H1 (cell line): ENCODE data around the gene KRT78. TPM values are rescaled to one million over a fixed set of nuclear protein-coding genes. Genes with fewer than 3 reads are reported as not detected.

Source experiments
- CTCF ChIA-PET: fragments of 300-600 bp; sonication (Branson Sonifier 250); formaldehyde crosslinking; loops from one replicate; lab custom pipeline; 2021; ENCODE audit not compliant: partially characterized antibody; lab: Charles Lee
- POLR2A ChIA-PET: fragments of 300-600 bp; sonication (Branson Sonifier 250); formaldehyde crosslinking; loops from one replicate; lab custom pipeline; 2021; ENCODE audit warnings: inconsistent platforms; ENCODE audit not compliant: partially characterized antibody; lab: Charles Lee
- DNase-seq, 2 experiments: peaks; one replicate each; pipeline versions ENCODE4 v3.0.0 to v3.0.0-alpha.2; 2010 to 2022; ENCODE audit warnings: low spot score in 2 of 2, low read depth in 1 of 2, mixed read lengths in 1 of 2
- FAIRE-seq: peaks from 2 replicates; lab custom pipeline; 2011; peaks lifted over from hg19 to GRCh38; lab: Jason Lieb, UNC
- H2AFZ ChIP-seq: 2 replicates; pipeline ENCODE4 v1.8.1; 2012; ENCODE audit warnings: low read length, inconsistent platforms
- H2AK5ac ChIP-seq: 2 replicates; pipeline ENCODE4 v1.6.1; 2013; ENCODE audit warnings: low read depth, low read length
- H2BK120ac ChIP-seq: replicated peaks from 2 replicates; pipeline ENCODE3; 2013; ENCODE audit warnings: low read depth, low read length, inconsistent platforms
- H2BK12ac ChIP-seq: 2 replicates; pipeline ENCODE4 v1.6.1; 2013; ENCODE audit warnings: low read depth, low read length
- H2BK15ac ChIP-seq: 2 replicates; pipeline ENCODE4 v1.6.1; 2013; ENCODE audit warnings: low read length
- H2BK20ac ChIP-seq: 2 replicates; pipeline ENCODE4 v1.6.1; 2013; ENCODE audit warnings: low read length
- H2BK5ac ChIP-seq: 2 replicates; pipeline ENCODE4 v1.6.1; 2013; ENCODE audit warnings: low read depth, low read length
- H3K14ac ChIP-seq: 2 replicates; pipeline ENCODE4 v1.6.1; 2013; ENCODE audit warnings: inconsistent platforms; ENCODE audit not compliant: insufficient read length
- H3K18ac ChIP-seq: 2 replicates; pipeline ENCODE4 v1.6.1; 2013; ENCODE audit warnings: low read length; ENCODE audit errors: extremely low read depth
- H3K23ac ChIP-seq: 2 replicates; pipeline ENCODE4 v1.6.1; 2013; ENCODE audit warnings: inconsistent platforms; ENCODE audit not compliant: insufficient read length
- H3K23me2 ChIP-seq: 2 replicates; pipeline ENCODE4 v1.6.1; 2013; ENCODE audit warnings: low read depth, low read length
- H3K27ac ChIP-seq: 2 replicates; pipeline ENCODE4 v1.6.1; 2011; ENCODE audit warnings: low read depth, low read length, inconsistent platforms
- H3K27me3 ChIP-seq, 4 experiments: replicated peaks in 1 of 4; 1 replicate in 1 of 4; 2 replicates in 3 of 4; pipeline versions ENCODE4 v1.6.1 to v1.8.1; 2011 to 2013; ENCODE audit warnings: low read length in 3 of 4, mild to moderate bottlenecking in 3 of 4, inconsistent platforms in 2 of 4, mixed read lengths in 2 of 4, moderate library complexity in 1 of 4; ENCODE audit not compliant: control insufficient read depth in 3 of 4, insufficient read depth in 3 of 4; ENCODE audit errors: extremely low read depth in 1 of 4
- H3K36me3 ChIP-seq, 4 experiments: 2 replicates each; pipeline versions ENCODE4 v1.6.1 to v1.8.1; 2011 to 2013; ENCODE audit warnings: mild to moderate bottlenecking in 4 of 4, low read length in 3 of 4, moderate library complexity in 2 of 4, control low read depth in 1 of 4, inconsistent platforms in 1 of 4; ENCODE audit not compliant: insufficient read depth in 4 of 4, control insufficient read depth in 2 of 4
- H3K4ac ChIP-seq: replicated peaks from 2 replicates; pipeline ENCODE3; 2013; ENCODE audit warnings: low read length, low read depth, mixed read lengths, inconsistent platforms; ENCODE audit not compliant: insufficient read length
- H3K4me1 ChIP-seq, 4 experiments: replicated peaks in 1 of 4; 1 replicate in 1 of 4; 2 replicates in 3 of 4; pipeline versions ENCODE4 v1.6.1 to v1.8.1; 2011 to 2013; ENCODE audit warnings: low read length in 3 of 4, inconsistent platforms in 2 of 4, mixed read lengths in 1 of 4; ENCODE audit not compliant: insufficient read depth in 4 of 4, control insufficient read depth in 3 of 4
- H3K4me2 ChIP-seq, 2 experiments: 2 replicates each; pipeline versions ENCODE4 v1.6.1 to v1.8.1; 2011 to 2013; ENCODE audit warnings: low read depth in 2 of 2, low read length in 2 of 2, control low read depth in 1 of 2, inconsistent platforms in 1 of 2, mild to moderate bottlenecking in 1 of 2; ENCODE audit not compliant: insufficient read depth in 1 of 2
- H3K4me3 ChIP-seq, 4 experiments: fragments of 200-600, 300-600 bp in 1 of 4; sonication (generic), shearing (Covaris generic), sonication (Bioruptor Twin) in 1 of 4; 2 replicates each; pipeline versions ENCODE4 v1.5.1 to v1.8.1; 2011 to 2016; ENCODE audit warnings: low read length in 4 of 4, low read depth in 3 of 4, control low read depth in 2 of 4, inconsistent platforms in 2 of 4, mild to moderate bottlenecking in 2 of 4, mixed read lengths in 1 of 4, moderate library complexity in 1 of 4; ENCODE audit not compliant: insufficient read depth in 2 of 4; ENCODE audit errors: extremely low read depth in 1 of 4
- H3K56ac ChIP-seq: replicated peaks from 2 replicates; pipeline ENCODE3; 2013; ENCODE audit warnings: low read depth, mild to moderate bottlenecking, mixed read lengths, low read length, inconsistent platforms; ENCODE audit not compliant: insufficient read length
- H3K79me1 ChIP-seq: 2 replicates; pipeline ENCODE4 v1.6.1; 2013; ENCODE audit warnings: low read depth, low read length, control low read depth
- H3K79me2 ChIP-seq, 2 experiments: 2 replicates each; pipeline versions ENCODE4 v1.6.1 to v1.8.1; 2012 to 2013; ENCODE audit warnings: low read length in 2 of 2, mild to moderate bottlenecking in 2 of 2, inconsistent platforms in 1 of 2; ENCODE audit not compliant: insufficient read depth in 2 of 2, control insufficient read depth in 1 of 2
- H3K9ac ChIP-seq, 4 experiments: replicated peaks in 1 of 4; 1 replicate in 1 of 4; 2 replicates in 3 of 4; pipeline versions ENCODE4 v1.6.1 to v1.8.1; 2011 to 2013; ENCODE audit warnings: low read depth in 3 of 4, low read length in 3 of 4, control low read depth in 2 of 4, mild to moderate bottlenecking in 2 of 4, moderate library complexity in 2 of 4, inconsistent platforms in 1 of 4; ENCODE audit errors: extremely low read depth in 1 of 4
- H3K9me3 ChIP-seq, 2 experiments: 2 replicates each; pipeline versions ENCODE4 v1.6.1 to v1.8.1; 2012 to 2013; ENCODE audit warnings: mild to moderate bottlenecking in 2 of 2, moderate library complexity in 2 of 2, control low read depth in 1 of 2, inconsistent platforms in 1 of 2, low read depth in 1 of 2, low read length in 1 of 2, mixed read lengths in 1 of 2; ENCODE audit not compliant: insufficient read depth in 2 of 2
- H4K20me1 ChIP-seq, 2 experiments: replicated peaks in 1 of 2; 2 replicates each; pipeline versions ENCODE3 to v1.8.1; 2011 to 2013; ENCODE audit warnings: inconsistent platforms in 2 of 2, low read length in 2 of 2, mild to moderate bottlenecking in 1 of 2; ENCODE audit not compliant: insufficient read depth in 2 of 2, control insufficient read depth in 1 of 2
- H4K5ac ChIP-seq: 2 replicates; pipeline ENCODE4 v1.6.1; 2013; ENCODE audit warnings: low read length, low read depth, mixed read lengths, inconsistent platforms; ENCODE audit not compliant: insufficient read length
- H4K8ac ChIP-seq: 2 replicates; pipeline ENCODE4 v1.8.0; 2013; ENCODE audit warnings: mild to moderate bottlenecking, moderate library complexity, low read length, inconsistent platforms; ENCODE audit not compliant: insufficient read depth; ENCODE audit errors: extremely low read depth
- H4K91ac ChIP-seq: replicated peaks from 2 replicates; pipeline ENCODE3; 2013; ENCODE audit warnings: low read length, mixed read lengths, inconsistent platforms; ENCODE audit not compliant: insufficient read length
- BACH1 ChIP-seq: IDR thresholded peaks from 2 replicates; pipeline ENCODE4 v1.6.1; 2012; ENCODE audit warnings: low read length, improper control_type of control experiment
- BCL11A ChIP-seq, 2 experiments: IDR thresholded peaks; one replicate each; pipeline ENCODE4 v1.6.1; 2011; ENCODE audit warnings: low read depth in 2 of 2, low read length in 2 of 2, mild to moderate bottlenecking in 2 of 2
- JUN ChIP-seq: IDR thresholded peaks from 2 replicates; pipeline ENCODE4 v1.6.1; 2011; ENCODE audit warnings: low read depth, mild to moderate bottlenecking, improper control_type of control experiment, low read length
- KDM5A ChIP-seq: fragments of 200-600 bp; IDR thresholded peaks from 2 replicates; pipeline ENCODE4 v1.7.1; 2012; ENCODE audit warnings: mild to moderate bottlenecking, low read length, inconsistent platforms, mixed read lengths
- MAFK ChIP-seq: IDR thresholded peaks from 2 replicates; pipeline ENCODE4 v1.6.1; 2012; ENCODE audit warnings: low read depth, mild to moderate bottlenecking, improper control_type of control experiment, low read length
- NRF1 ChIP-seq: IDR thresholded peaks from 2 replicates; pipeline ENCODE4 v1.6.1; 2011; ENCODE audit warnings: mild to moderate bottlenecking, low read depth, low read length, improper control_type of control experiment
- POLR2AphosphoS5 ChIP-seq: IDR thresholded peaks from 2 replicates; pipeline ENCODE4 v1.6.1; 2011; ENCODE audit warnings: low read depth, low read length
- POU5F1 ChIP-seq: IDR thresholded peaks from 2 replicates; pipeline ENCODE4 v1.6.1; 2011; ENCODE audit warnings: low read depth, mild to moderate bottlenecking, low read length, moderate library complexity
- RFX5 ChIP-seq: IDR thresholded peaks from 2 replicates; pipeline ENCODE4 v1.6.1; 2011; ENCODE audit warnings: low read depth, low read length, improper control_type of control experiment, borderline replicate concordance
- RNF2 ChIP-seq: fragments of 200-900, 300-1000 bp; sonication (generic); IDR thresholded peaks from 2 replicates; pipeline ENCODE4 v1.7.1; 2016; ENCODE audit warnings: borderline replicate concordance, low read depth, mild to moderate bottlenecking, antibody characterized with exemption, low read length; ENCODE audit not compliant: poor library complexity, severe bottlenecking; ENCODE audit errors: missing control alignments
- RXRA ChIP-seq: IDR thresholded peaks from 2 replicates; pipeline ENCODE4 v1.6.1; 2011; ENCODE audit warnings: low read depth, mild to moderate bottlenecking, low read length, moderate library complexity; ENCODE audit not compliant: insufficient read depth
- TBP ChIP-seq: IDR thresholded peaks from 2 replicates; pipeline ENCODE4 v1.6.1; 2011; ENCODE audit warnings: low read depth, low read length, improper control_type of control experiment
- WGBS, 2 experiments: shearing (Covaris generic) in 1 of 2; methylation state at CpG; one replicate each; pipeline versions ENCODE4 v1.1.6 to v1.1.7; 2013 to 2015; ENCODE audit warnings: low lambda C conversion rate in 2 of 2, mixed read lengths in 2 of 2, inconsistent platforms in 1 of 2, low coverage in 1 of 2, missing lambda C conversion rate in 1 of 2; ENCODE audit not compliant: insufficient replicate concordance in 2 of 2, insufficient coverage in 1 of 2, insufficient read length in 1 of 2; ENCODE audit errors: extremely low coverage in 1 of 2, missing lambda C conversion rate in 1 of 2; 5-methylcytosine and 5-hydroxymethylcytosine counted together
- polyA plus RNA-seq, 7 experiments: library from polyadenylated mRNA; depleted of rRNA in 3 of 7; stranded (reverse) in 5 of 7; unstranded in 2 of 7; fragments of >200 nt in 5 of 7; fragments of 200-250 nt in 2 of 7; gene quantifications; 1 replicate in 5 of 7; 2 replicates in 1 of 7; 4 replicates in 1 of 7; pipeline versions ENCODE4 v1.2.1 to v1.2.3, GENCODE V29; 2011 to 2013; ENCODE audit warnings: missing spikeins in 2 of 7, mixed read lengths in 2 of 7
- total RNA-seq: library from RNA; stranded (reverse); fragmentation: NEBNext Ultra II Directional; extraction: Animal tissue kit (Norgen Biotek cat#: 25700); gene quantifications from 2 replicates; pipeline ENCODE4 v1.2.1, GENCODE V29; 2021
- TF ChIP-seq, protein P1 (sequence below): IDR thresholded peaks from 2 replicates; pipeline ENCODE4 v1.6.1; 2011; ENCODE audit warnings: low read length, improper control_type of control experiment

KRT78 gene
- total and polyA plus RNA-seq, 2 of the 8 experiments (the other 6 are each of a cell fraction or from before 2014, with no cell fraction given), result not detected

DNA sequence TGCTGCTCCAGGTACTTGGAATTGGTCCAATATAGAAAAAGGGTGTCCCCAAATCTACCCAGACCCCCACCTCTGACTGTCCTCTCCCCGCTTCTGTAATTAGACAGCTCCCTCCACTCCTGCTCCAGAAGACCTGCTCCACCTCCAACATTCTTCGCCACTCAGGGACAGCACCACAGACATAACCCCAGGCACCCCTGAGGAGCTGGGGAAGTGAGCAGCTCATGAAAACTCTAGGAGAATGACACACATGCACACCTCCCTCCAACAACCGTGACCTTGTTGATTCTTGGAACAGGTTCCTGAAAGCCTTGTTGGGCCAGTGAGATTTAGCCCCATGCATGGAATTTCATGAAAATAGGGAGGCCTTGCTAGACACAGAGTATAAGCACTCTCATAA, 43.1 kb downstream of the KRT78 start:
- Histone ChIP-seq H3K14ac (no peak overlapping the region), H3K27me3 (no peaks in the 10 kb centered on the region), H2BK12ac (no peak overlapping the region), H3K4me2 (no peak overlapping the region), H2BK15ac (no peak overlapping the region), H3K27ac (no peak overlapping the region), H4K5ac (no peak overlapping the region), H3K4me3 (no peak overlapping the region), H3K79me1 (no peaks in the 10 kb centered on the region), H2AFZ (peak overlapping the region; percentile 92; the same call in 1 of the 2 replicates), H3K18ac (0 out of 2 replicates have a peak overlapping the region, but pooled peaks have one; percentile 22), H3K56ac (no peak overlapping the region), H2BK20ac (peak overlapping the region; percentile 16; the same call in 1 of the 2 replicates), H4K8ac (no peak overlapping the region), H3K9me3 (no peaks in the 10 kb centered on the region), H2BK5ac (0 out of 2 replicates have a peak overlapping the region, but pooled peaks have one; percentile 64), H3K36me3 (no peaks in the 10 kb centered on the region), H3K23ac (no peak overlapping the region), H4K20me1 (no peaks in the 10 kb centered on the region), H2AK5ac (no peak overlapping the region), H3K9ac (no peak overlapping the region), H3K23me2 (peaks cover 2% of the 10 kb centered on the region; the same call in 1 of the 2 replicates), H3K4me1 (peaks cover 3 to 8% (median 4%) of the 10 kb centered on the region in 4 experiments), H4K91ac (no peak overlapping the region), H3K79me2 (no peaks in the 10 kb centered on the region), H2BK120ac (no peak overlapping the region), H3K4ac (no peak overlapping the region)
- no peak for DNase-seq
- FAIRE-seq, result no peak
- ChIA-PET CTCF (interaction anchor here (0.7 to 3.0 kb wide), 7 partner anchors 14 to 655 kb away, joined by 3 to 11 read pairs (median 3); no protein-coding TSS in a partner anchor), POLR2A (interaction anchor here (1.3 kb wide), 1 partner anchor 92 kb away, joined by 3 read pairs; no protein-coding TSS in a partner anchor)
- WGBS, 2 experiments, result 90% methylated on average over 3 of the region's 3 CpGs; no CpG with 5 or more reads in 1 of the 2 experiments
- TF ChIP-seq POU5F1 (no peak), KDM5A (no peak), RXRA (no peak), RNF2 (no peak), BACH1 (no peak), RFX5 (no peak), TBP (no peak), NRF1 (no peak), BCL11A (IDR thresholded peaks at IDR 0.05; ENCODE audit: low read depth in 2 of 2, low read length in 2 of 2) (no peak), POLR2AphosphoS5 (no peak), MAFK (no peak), JUN (no peak)
- TF ChIP-seq, protein P1, sequence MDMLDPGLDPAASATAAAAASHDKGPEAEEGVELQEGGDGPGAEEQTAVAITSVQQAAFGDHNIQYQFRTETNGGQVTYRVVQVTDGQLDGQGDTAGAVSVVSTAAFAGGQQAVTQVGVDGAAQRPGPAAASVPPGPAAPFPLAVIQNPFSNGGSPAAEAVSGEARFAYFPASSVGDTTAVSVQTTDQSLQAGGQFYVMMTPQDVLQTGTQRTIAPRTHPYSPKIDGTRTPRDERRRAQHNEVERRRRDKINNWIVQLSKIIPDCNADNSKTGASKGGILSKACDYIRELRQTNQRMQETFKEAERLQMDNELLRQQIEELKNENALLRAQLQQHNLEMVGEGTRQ, result no peak
